Effector memory CD4-positive, alpha-beta T cell (primary cell): ENCODE measurements around the gene MFSD6.
A peak's percentile ranks its signal among the peaks of the same experiment; 100 is the strongest.
"Not testable (repeated sequence)": the region's sequence is repeated elsewhere in the genome, so short reads cannot be mapped to it uniquely, and the experiment has no call there.

Experiments used
- DNase-seq, 3 donors: peaks; one replicate each; pipeline ENCODE4 v3.0.0-alpha.2; 2020
- H3K27ac ChIP-seq: 2 replicates; pipeline ENCODE4 v1.7.0; 2013; ENCODE audit warnings: mild to moderate bottlenecking, low read length, moderate library complexity; ENCODE audit not compliant: insufficient read depth, poor library complexity, severe bottlenecking
- H3K27me3 ChIP-seq: replicated peaks from 2 replicates; pipeline ENCODE4 v1.7.0; 2013; ENCODE audit warnings: mild to moderate bottlenecking, low read length; ENCODE audit not compliant: insufficient read depth, control insufficient read depth, poor library complexity, severe bottlenecking
- H3K36me3 ChIP-seq: 2 replicates; pipeline ENCODE4 v1.7.0; 2013; ENCODE audit warnings: mild to moderate bottlenecking, low read length, moderate library complexity; ENCODE audit not compliant: control insufficient read depth, insufficient read depth
- H3K4me1 ChIP-seq: 2 replicates; pipeline ENCODE4 v1.7.0; 2013; ENCODE audit warnings: low read length, mild to moderate bottlenecking; ENCODE audit not compliant: control insufficient read depth, insufficient read depth, poor library complexity, severe bottlenecking
- H3K4me3 ChIP-seq: 2 replicates; pipeline ENCODE4 v1.7.0; 2013; ENCODE audit warnings: low read length, low read depth, mild to moderate bottlenecking; ENCODE audit not compliant: insufficient read depth, poor library complexity, severe bottlenecking
- H3K9me3 ChIP-seq: 2 replicates; pipeline ENCODE4 v1.7.0; 2013; ENCODE audit warnings: mild to moderate bottlenecking, low read length, moderate library complexity; ENCODE audit not compliant: control insufficient read depth

MFSD6 gene

GRCh38 chr2:190415251-190415650, 7.1 kb downstream of the MFSD6 start:
- Histone ChIP-seq H3K4me1 (peaks cover under 1% of the 10 kb centered on the region), H3K27me3 (no peaks in the 10 kb centered on the region), H3K27ac (no peak overlapping the region), H3K36me3 (peaks cover 7% of the 10 kb centered on the region), H3K4me3 (no peak overlapping the region), H3K9me3 (no peaks in the 10 kb centered on the region)
- DNase-seq, result no peak

- no peak overlapping the region for H3K4me3 ChIP-seq
- DNase-seq, result no peak
- H3K9me3 ChIP-seq, result no peaks in the 10 kb centered on the region
- H3K27me3 ChIP-seq, result no peaks in the 10 kb centered on the region
- peaks cover 7% of the 10 kb centered on the region for H3K36me3 ChIP-seq
- peak overlapping the region; percentile 54 for H3K27ac ChIP-seq
- no peaks in the 10 kb centered on the region for H3K4me1 ChIP-seq
Measured at GRCh38 chr2:190415794-190416775, 7.9 kb downstream of the MFSD6 start.

- H3K9me3 ChIP-seq, result no peaks in the 10 kb centered on the region
- H3K4me1 ChIP-seq, result no peaks in the 10 kb centered on the region
- H3K4me3 ChIP-seq, result no peak overlapping the region
- no peaks in the 10 kb centered on the region for H3K27me3 ChIP-seq
- H3K27ac ChIP-seq, result no peak overlapping the region
- peaks cover 7% of the 10 kb centered on the region for H3K36me3 ChIP-seq
- no peak for DNase-seq
Measured at GRCh38 chr2:190417045-190417842, 9.1 kb downstream of the MFSD6 start.

GRCh38 chr2:190418727-190419126, 10.6 kb downstream of the MFSD6 start:
- no peak for DNase-seq
- Histone ChIP-seq H3K4me1 (no peaks in the 10 kb centered on the region), H3K9me3 (no peaks in the 10 kb centered on the region), H3K27ac (no peak overlapping the region), H3K4me3 (no peak overlapping the region), H3K36me3 (peaks cover 7% of the 10 kb centered on the region), H3K27me3 (no peaks in the 10 kb centered on the region)

GRCh38 chr2:190420801-190421200, 12.6 kb downstream of the MFSD6 start:
- Histone ChIP-seq H3K36me3 (peaks cover 7% of the 10 kb centered on the region), H3K4me3 (no peak overlapping the region), H3K27ac (no peak overlapping the region), H3K27me3 (no peaks in the 10 kb centered on the region), H3K9me3 (no peaks in the 10 kb centered on the region), H3K4me1 (no peaks in the 10 kb centered on the region)
- DNase-seq, result no peak

GRCh38 chr2:190425221-190425866, 17.2 kb downstream of the MFSD6 start:
- Histone ChIP-seq H3K27ac (no peak overlapping the region), H3K9me3 (no peaks in the 10 kb centered on the region), H3K36me3 (peaks cover 7% of the 10 kb centered on the region), H3K4me3 (no peak overlapping the region), H3K4me1 (no peaks in the 10 kb centered on the region), H3K27me3 (no peaks in the 10 kb centered on the region)
- DNase-seq, result no peak

- Histone ChIP-seq H3K4me1 (no peaks in the 10 kb centered on the region), H3K36me3 (peaks cover 7% of the 10 kb centered on the region), H3K9me3 (no peaks in the 10 kb centered on the region), H3K4me3 (no peak overlapping the region), H3K27me3 (no peaks in the 10 kb centered on the region), H3K27ac (no peak overlapping the region)
- DNase-seq, result no peak
Measured at GRCh38 chr2:190425883-190426658, 17.9 kb downstream of the MFSD6 start.

GRCh38 chr2:190430866-190431265, 22.7 kb downstream of the MFSD6 start:
- not testable (repeated sequence) for H3K36me3 ChIP-seq, H3K9me3 ChIP-seq

GRCh38 chr2:190431907-190432306, 23.8 kb downstream of the MFSD6 start:
- H3K9me3 ChIP-seq, result no peaks in the 10 kb centered on the region
- H3K36me3 ChIP-seq, result peaks cover 11% of the 10 kb centered on the region
- no peaks in the 10 kb centered on the region for H3K27me3 ChIP-seq
- no peak for DNase-seq
- H3K4me1 ChIP-seq, result no peaks in the 10 kb centered on the region
- H3K27ac ChIP-seq, result no peak overlapping the region
- no peak overlapping the region for H3K4me3 ChIP-seq

More at GRCh38 chr2:190430866-190431265, 22.7 kb downstream of the MFSD6 start:
- H3K27me3 ChIP-seq, DNase-seq, H3K4me1 ChIP-seq, H3K4me3 ChIP-seq, H3K27ac ChIP-seq: not testable (repeated sequence)
